Measurements from ENCODE around the gene TEKT2.

DNA sequence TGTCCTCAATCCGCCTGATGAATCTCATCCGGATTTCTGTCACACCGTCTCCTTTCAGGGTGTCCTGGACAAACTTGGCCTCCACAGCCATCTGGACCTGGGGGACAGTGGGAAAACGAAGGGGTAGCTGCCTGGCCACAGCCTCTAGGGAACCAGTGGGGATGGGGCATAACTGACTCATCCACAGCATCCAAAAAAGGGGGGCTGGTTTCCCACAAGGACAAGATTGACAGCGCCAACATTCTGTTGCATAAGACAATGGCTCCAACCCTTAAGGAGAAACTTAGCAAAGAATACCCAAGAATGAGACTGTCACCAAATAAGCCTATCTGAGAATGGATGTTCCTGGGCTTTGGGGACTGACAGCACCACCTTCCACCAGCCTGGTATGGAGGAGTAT, 53.3 kb downstream of the TEKT2 start:
- TF ChIP-seq CTCF (IDR thresholded peaks at IDR 0.05; ENCODE audit: low read depth, low read length) (no peak), EZH2phosphoT487 (IDR thresholded peaks at IDR 0.05; ENCODE audit: low read depth) (no peak)

Data from OCI-LY3 (cell line).